Keratinocyte (primary cell): ENCODE measurements around the gene KBTBD12.

Experiments used
- EZH2 ChIP-seq: IDR thresholded peaks from one replicate; pipeline ENCODE4 v1.6.1; 2012; ENCODE audit warnings: inconsistent platforms, mild to moderate bottlenecking, low read length, moderate library complexity
- TF ChIP-seq, protein P1 (sequence below), 3 experiments: IDR thresholded peaks in 1 of 3; conservative IDR thresholded peaks in 1 of 3; optimal IDR thresholded peaks in 1 of 3; 2 replicates in 2 of 3; 3 replicates in 1 of 3; pipeline versions ENCODE3 to v1.5.1; 2011; ENCODE audit warnings: low read length in 3 of 3, mild to moderate bottlenecking in 3 of 3, moderate library complexity in 2 of 3, control low read depth in 1 of 3, inconsistent platforms in 1 of 3; ENCODE audit not compliant: insufficient read depth in 2 of 3; ENCODE audit errors: extremely low read depth in 1 of 3

DNA sequence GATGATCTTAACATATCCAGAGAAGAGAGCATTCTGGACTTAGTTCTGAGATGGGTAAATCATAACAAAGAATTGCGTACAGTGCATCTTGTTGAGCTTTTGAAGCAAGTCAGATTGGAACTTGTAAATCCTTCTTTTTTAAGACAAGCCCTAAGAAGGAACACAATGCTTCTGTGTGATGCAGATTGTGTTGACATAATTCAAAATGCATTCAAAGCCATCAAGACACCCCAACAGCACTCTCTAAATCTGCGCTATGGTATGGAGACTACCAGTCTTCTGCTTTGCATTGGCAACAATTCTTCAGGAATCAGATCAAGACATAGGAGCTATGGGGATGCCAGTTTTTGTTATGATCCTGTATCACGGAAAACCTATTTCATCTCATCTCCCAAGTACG is 8.6 kb downstream of the KBTBD12 start:
- TF ChIP-seq, protein P1, sequence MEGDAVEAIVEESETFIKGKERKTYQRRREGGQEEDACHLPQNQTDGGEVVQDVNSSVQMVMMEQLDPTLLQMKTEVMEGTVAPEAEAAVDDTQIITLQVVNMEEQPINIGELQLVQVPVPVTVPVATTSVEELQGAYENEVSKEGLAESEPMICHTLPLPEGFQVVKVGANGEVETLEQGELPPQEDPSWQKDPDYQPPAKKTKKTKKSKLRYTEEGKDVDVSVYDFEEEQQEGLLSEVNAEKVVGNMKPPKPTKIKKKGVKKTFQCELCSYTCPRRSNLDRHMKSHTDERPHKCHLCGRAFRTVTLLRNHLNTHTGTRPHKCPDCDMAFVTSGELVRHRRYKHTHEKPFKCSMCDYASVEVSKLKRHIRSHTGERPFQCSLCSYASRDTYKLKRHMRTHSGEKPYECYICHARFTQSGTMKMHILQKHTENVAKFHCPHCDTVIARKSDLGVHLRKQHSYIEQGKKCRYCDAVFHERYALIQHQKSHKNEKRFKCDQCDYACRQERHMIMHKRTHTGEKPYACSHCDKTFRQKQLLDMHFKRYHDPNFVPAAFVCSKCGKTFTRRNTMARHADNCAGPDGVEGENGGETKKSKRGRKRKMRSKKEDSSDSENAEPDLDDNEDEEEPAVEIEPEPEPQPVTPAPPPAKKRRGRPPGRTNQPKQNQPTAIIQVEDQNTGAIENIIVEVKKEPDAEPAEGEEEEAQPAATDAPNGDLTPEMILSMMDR (optimal IDR thresholded peaks at IDR 0.05 in 1 of 3, IDR thresholded peaks at IDR 0.05 in 1 of 3, conservative IDR thresholded peaks at IDR 0.05 in 1 of 3; ENCODE audit: extremely low read depth in 1 of 3, insufficient read depth in 2 of 3, low read length in 3 of 3) = no peak
- TF ChIP-seq EZH2 = no peak
